Stimulated activated CD4-positive, alpha-beta T cell treated with anti-CD3 and anti-CD28 coated beads, Interleukin-2, amount 100 ng/mL, for 4 hours (primary cell): ENCODE measurements around the gene PPP1R26.
"Not testable (repeated sequence)": the region's sequence is repeated elsewhere in the genome, so short reads cannot be mapped to it uniquely, and the experiment has no call there.

Experiments used
- DNase-seq: peaks from one replicate; pipeline ENCODE4 v3.0.0-alpha.2; 2020; ENCODE audit warnings: low read depth

The PPP1R26 gene

GRCh38 chr9:135504262-135505243, 25.0 kb downstream of the PPP1R26 start:
- peak; percentile 42 for DNase-seq

- DNase-seq, result no peak
These were observed 26.0 kb downstream of the PPP1R26 start for GRCh38 chr9:135505406-135506187.

GRCh38 chr9:135506327-135507103, 26.9 kb downstream of the PPP1R26 start:
- DNase-seq, result no peak

- no peak for DNase-seq
These were observed 27.8 kb downstream of the PPP1R26 start for GRCh38 chr9:135507104-135508035.

GRCh38 chr9:135508211-135508820, 28.7 kb downstream of the PPP1R26 start:
- no peak for DNase-seq

- DNase-seq, result no peak
These were observed 29.9 kb downstream of the PPP1R26 start for GRCh38 chr9:135509458-135509857.

GRCh38 chr9:135512241-135512603, 32.6 kb downstream of the PPP1R26 start:
- no peak for DNase-seq

GRCh38 chr9:135512904-135513303, 33.3 kb downstream of the PPP1R26 start:
- DNase-seq, result no peak

GRCh38 chr9:135513351-135513846, 33.8 kb downstream of the PPP1R26 start:
- DNase-seq, result no peak

- not testable (repeated sequence) for DNase-seq
These were observed 34.3 kb downstream of the PPP1R26 start for GRCh38 chr9:135513906-135514305.

- no peak for DNase-seq
These were observed 34.9 kb downstream of the PPP1R26 start for GRCh38 chr9:135514342-135515082.

- no peak for DNase-seq
These were observed 35.7 kb downstream of the PPP1R26 start for GRCh38 chr9:135515083-135515951.

GRCh38 chr9:135516132-135516860, 36.7 kb downstream of the PPP1R26 start:
- DNase-seq, result no peak

GRCh38 chr9:135517407-135517822, 37.8 kb downstream of the PPP1R26 start:
- DNase-seq, result no peak

GRCh38 chr9:135519179-135519971, 39.8 kb downstream of the PPP1R26 start:
- DNase-seq, result no peak

GRCh38 chr9:135520916-135521607, 41.5 kb downstream of the PPP1R26 start, which contains the start of gene LCN1:
Gene LCN1 (plus strand): TSS chr9:135521440. CDS start chr9:135521498, 58 bp downstream.
- DNase-seq, result no peak
